Measurements from ENCODE around the gene INPP5A.
A peak's percentile ranks its signal among the peaks of the same experiment; 100 is the strongest.

Gene INPP5A

DNA sequence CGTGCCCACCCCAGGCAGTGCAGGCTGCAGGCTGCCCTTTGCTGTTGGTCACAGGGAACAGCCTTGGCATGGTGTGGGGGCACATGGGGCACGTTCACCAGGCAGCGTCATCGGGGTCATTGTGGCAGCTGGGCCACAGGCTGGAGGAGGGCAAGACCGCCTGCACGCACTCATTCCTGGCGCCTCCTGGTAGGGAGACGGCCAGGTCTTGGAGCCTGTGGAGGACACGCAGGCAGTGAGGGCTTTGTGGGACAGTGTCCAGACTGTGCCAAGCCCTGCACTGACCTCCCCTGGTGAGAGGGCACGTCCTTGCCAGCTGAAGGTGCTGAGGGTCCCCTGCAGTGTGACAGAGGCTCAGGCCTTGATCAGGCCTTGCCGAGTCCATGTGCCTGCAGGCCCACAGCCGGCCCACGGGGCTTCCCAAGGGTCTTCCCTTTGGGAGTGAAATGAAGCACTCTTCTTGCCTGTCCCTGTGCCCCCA lies 171.9 kb downstream of the INPP5A start:
- TF ChIP-seq POU2F2 (IDR thresholded peaks at IDR 0.05; ENCODE audit: low read depth, low read length): no peak
- no peak for TF ChIP-seq PAX5 (IDR thresholded peaks at IDR 0.05; ENCODE audit: insufficient read depth, low read length, severe bottlenecking)
- no peak for TF ChIP-seq POLR2AphosphoS5 (IDR thresholded peaks at IDR 0.05; ENCODE audit: low read depth, low read length)
- no peak for TF ChIP-seq POLR2A (IDR thresholded peaks at IDR 0.05; ENCODE audit: low read depth, low read length)
- TF ChIP-seq SPI1 (IDR thresholded peaks at IDR 0.05; ENCODE audit: low read depth, low read length): no peak
- TF ChIP-seq TAF1 (IDR thresholded peaks at IDR 0.05; ENCODE audit: low read depth, low read length): no peak
- DNase-seq (ENCODE audit: insufficient read length, low spot score) (no peak), FAIRE-seq (no peak)

DNA sequence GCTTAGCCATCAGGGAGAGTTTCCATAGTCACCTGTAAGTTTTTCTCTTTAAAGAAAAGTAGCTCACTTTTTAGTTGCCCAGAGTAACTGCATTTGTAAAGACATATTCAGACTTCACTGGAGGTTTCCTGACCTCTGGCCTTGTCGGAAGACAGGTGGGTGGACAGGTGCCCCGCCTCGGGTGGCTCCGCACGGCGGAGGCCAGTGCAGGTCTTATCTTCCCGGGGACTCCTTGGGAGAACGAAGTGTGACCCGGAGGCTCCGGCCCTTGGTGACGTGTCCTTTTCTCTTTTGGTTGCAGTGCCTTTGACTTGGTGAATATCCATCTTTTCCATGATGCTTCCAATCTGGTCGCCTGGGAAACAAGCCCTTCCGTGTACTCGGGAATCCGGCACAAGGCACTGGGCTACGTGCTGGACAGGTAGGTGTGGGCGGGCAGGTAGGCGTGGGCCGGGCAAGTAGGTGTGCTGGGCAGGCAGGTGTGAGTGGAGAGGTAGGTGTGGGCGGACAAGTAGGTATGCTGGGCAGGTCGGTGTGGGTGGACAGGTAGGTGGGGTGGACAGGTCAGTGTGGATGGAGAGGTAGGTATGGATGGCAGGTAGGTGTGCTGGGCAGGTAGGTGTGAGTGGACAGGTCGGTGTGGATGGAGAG lies 172.6 kb downstream of the INPP5A start:
- FAIRE-seq: no peak
- TF ChIP-seq PAX5 (IDR thresholded peaks at IDR 0.05; ENCODE audit: insufficient read depth, low read length, severe bottlenecking) (no peak), TAF1 (IDR thresholded peaks at IDR 0.05; ENCODE audit: low read depth, low read length) (no peak), POLR2A (IDR thresholded peaks at IDR 0.05; ENCODE audit: low read depth, low read length) (no peak), POLR2AphosphoS5 (IDR thresholded peaks at IDR 0.05; ENCODE audit: low read depth, low read length) (no peak), SPI1 (IDR thresholded peaks at IDR 0.05; ENCODE audit: low read depth, low read length) (no peak), POU2F2 (IDR thresholded peaks at IDR 0.05; ENCODE audit: low read depth, low read length) (no peak)
- DNase-seq (ENCODE audit: insufficient read length, low spot score): no peak

DNA sequence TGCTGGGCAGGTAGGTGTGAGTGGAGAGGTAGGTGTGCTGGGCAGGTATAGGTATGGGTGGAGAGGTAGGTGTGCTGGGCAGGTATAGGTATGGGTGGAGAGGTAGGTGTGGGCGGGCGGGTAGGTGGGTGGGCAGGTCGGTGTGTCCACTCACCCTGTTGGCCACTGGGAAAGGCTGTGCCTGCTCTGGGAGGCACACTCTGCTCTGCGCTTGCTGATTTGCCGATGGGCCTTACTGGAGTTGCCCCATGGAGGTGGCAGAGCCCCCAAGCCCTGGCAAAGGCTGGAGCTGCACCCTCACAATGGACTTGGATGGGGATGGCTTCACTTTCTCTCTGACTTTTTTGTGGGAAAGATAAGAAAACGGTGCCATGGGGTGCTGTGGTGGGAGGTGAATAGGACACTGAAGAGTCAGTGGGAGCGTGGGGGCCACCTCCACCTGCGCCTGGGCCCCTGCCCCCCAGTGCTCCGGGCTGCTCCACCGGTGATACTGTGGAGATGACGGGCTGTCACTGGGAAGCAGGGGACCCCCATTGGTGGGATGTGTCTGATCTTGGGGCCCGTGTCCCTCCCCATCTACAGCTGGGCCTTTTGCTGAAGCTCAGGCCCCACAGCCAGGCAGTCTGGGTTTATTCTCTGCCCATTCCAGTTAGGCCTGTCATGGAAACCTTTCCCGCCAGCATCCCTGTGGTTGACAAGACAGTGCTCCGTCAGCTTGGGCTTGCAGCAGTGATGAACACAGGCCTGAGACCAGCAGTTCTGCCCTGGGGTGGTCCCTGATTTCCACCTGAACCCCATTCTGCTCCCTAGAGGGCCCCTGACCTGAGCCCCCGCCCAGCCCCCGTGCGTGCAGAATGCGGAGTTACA lies 173.4 kb downstream of the INPP5A start:
- TF ChIP-seq SPI1 (IDR thresholded peaks at IDR 0.05; ENCODE audit: low read depth, low read length) (no peak), POLR2A (IDR thresholded peaks at IDR 0.05; ENCODE audit: low read depth, low read length) (no peak), POU2F2 (IDR thresholded peaks at IDR 0.05; ENCODE audit: low read depth, low read length) (no peak)
- FAIRE-seq: no peak
- no peak for DNase-seq (ENCODE audit: insufficient read length, low spot score)

DNA sequence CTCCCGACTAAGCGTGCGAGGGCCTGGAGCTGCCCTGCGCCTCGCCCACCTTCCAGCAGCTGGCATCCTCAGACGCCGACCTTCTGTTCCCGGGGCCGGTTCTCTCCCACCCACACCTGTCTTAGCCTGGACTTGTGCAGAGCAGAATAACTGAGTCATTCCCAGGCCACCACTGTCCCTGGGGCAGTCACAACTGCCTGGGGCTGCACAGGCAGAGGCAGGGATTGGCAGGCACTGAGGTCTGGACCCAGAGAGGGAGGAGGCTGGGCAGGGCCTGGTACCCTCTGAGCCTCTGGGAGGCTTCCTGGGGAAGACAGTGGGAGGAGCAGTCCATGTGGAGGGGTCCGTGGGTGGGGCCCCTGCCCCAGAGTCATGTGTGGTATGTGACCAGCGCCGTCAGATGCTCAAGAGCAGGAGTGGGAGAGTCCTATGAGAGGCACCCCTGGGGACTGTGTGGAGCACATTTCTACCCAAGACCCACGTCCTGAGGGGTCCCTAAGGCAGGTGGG lies 174.1 kb downstream of the INPP5A start:
- DNase-seq (ENCODE audit: insufficient read length, low spot score) (no peak), FAIRE-seq (no peak)
- TF ChIP-seq POLR2A (IDR thresholded peaks at IDR 0.05; ENCODE audit: low read depth, low read length) (no peak), TAF1 (IDR thresholded peaks at IDR 0.05; ENCODE audit: low read depth, low read length) (no peak)

DNA sequence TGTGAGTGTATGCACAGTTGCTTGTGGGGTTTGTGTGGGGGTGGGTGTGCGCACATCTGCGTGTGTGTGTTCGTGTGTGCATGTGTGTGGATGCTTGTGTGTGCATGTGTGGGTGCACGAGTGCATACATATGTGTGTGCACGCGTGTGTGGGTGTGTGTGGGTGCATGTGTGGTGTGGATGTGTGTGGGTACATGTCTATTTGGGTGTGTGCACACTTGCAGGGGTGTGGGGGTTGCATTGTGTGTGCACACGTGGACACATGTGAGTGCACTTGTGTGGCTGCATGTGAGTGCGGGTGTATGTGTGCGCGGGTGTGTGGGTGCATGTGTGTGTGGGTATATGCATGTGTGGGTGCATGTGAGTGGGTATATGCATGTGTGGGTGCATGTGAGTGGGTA lies 174.7 kb downstream of the INPP5A start:
- no peak for TF ChIP-seq TAF1 (IDR thresholded peaks at IDR 0.05; ENCODE audit: low read depth, low read length)
- no peak for TF ChIP-seq POLR2A (IDR thresholded peaks at IDR 0.05; ENCODE audit: low read depth, low read length)
- TF ChIP-seq PAX5 (IDR thresholded peaks at IDR 0.05; ENCODE audit: insufficient read depth, low read length, severe bottlenecking): no peak
- no peak for TF ChIP-seq SPI1 (IDR thresholded peaks at IDR 0.05; ENCODE audit: low read depth, low read length)
- TF ChIP-seq POU2F2 (IDR thresholded peaks at IDR 0.05; ENCODE audit: low read depth, low read length): no peak
- no peak for TF ChIP-seq POLR2AphosphoS5 (IDR thresholded peaks at IDR 0.05; ENCODE audit: low read depth, low read length)
- DNase-seq (ENCODE audit: insufficient read length, low spot score) (no peak), FAIRE-seq (no peak)

DNA sequence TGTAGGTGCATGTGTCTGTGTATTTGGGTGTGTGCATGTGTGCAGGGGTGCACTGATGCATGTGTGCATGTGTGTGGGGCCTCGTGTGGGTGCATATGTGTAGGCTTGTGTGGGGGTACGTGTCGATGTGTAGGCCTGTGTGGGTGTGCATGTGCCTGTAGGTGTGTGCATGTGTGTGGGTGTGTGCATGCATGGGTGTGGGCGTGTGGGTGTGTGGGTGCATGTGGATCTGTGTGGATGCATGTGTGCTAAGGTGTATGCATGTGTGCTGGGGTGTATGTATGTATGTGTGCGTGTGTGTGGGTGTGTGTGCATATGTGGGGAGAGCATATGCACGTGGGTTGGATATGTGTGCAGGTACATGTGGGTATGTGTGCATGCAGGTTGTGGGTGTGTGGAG lies 175.2 kb downstream of the INPP5A start:
- no peak for TF ChIP-seq SPI1 (IDR thresholded peaks at IDR 0.05; ENCODE audit: low read depth, low read length)
- TF ChIP-seq POU2F2 (IDR thresholded peaks at IDR 0.05; ENCODE audit: low read depth, low read length): no peak
- TF ChIP-seq PAX5 (IDR thresholded peaks at IDR 0.05; ENCODE audit: insufficient read depth, low read length, severe bottlenecking): no peak
- no peak for TF ChIP-seq TAF1 (IDR thresholded peaks at IDR 0.05; ENCODE audit: low read depth, low read length)
- no peak for TF ChIP-seq POLR2AphosphoS5 (IDR thresholded peaks at IDR 0.05; ENCODE audit: low read depth, low read length)
- no peak for TF ChIP-seq POLR2A (IDR thresholded peaks at IDR 0.05; ENCODE audit: low read depth, low read length)
- no peak for DNase-seq (ENCODE audit: insufficient read length, low spot score)
- peak; percentile 48 for FAIRE-seq

DNA sequence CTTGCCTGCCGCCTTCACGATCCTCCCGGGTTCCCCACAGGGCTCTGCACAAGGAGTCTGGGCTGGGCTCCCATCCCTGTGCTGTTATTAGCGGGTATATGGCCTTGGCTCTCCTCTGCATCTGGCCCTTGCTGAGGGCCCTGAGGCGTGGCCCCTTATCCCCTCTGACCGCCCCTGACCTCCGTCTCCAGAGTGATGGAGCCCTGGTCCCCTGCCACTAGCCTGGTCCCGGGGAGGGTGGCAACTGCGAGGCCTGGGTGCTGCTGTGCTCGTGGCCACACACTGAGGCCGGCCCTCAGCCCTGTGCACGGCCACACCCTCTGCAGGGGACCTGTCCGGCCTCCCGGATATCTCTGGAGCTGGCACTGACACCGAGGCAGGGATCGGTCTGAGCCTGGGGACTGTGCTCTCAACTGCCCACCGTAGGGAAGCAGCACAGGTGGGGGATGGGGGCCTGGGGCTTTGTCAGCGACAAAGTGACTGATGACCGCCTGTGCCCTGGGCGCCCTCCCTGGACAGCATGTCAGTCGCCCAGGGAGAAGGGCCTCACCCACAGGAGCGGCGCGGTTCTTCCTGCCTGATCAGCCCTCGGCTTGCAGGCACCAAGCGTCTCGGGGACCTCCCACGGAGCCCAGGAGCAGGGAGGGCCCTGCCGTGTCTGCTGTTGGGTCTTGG lies 176.0 kb downstream of the INPP5A start:
- DNase-seq (ENCODE audit: insufficient read length, low spot score) (no peak), FAIRE-seq (no peak)
- TF ChIP-seq POU2F2 (IDR thresholded peaks at IDR 0.05; ENCODE audit: low read depth, low read length): no peak
- no peak for TF ChIP-seq PAX5 (IDR thresholded peaks at IDR 0.05; ENCODE audit: insufficient read depth, low read length, severe bottlenecking)
- no peak for TF ChIP-seq POLR2A (IDR thresholded peaks at IDR 0.05; ENCODE audit: low read depth, low read length)
- TF ChIP-seq TAF1 (IDR thresholded peaks at IDR 0.05; ENCODE audit: low read depth, low read length): no peak
- TF ChIP-seq POLR2AphosphoS5 (IDR thresholded peaks at IDR 0.05; ENCODE audit: low read depth, low read length): no peak
- no peak for TF ChIP-seq SPI1 (IDR thresholded peaks at IDR 0.05; ENCODE audit: low read depth, low read length)

DNA sequence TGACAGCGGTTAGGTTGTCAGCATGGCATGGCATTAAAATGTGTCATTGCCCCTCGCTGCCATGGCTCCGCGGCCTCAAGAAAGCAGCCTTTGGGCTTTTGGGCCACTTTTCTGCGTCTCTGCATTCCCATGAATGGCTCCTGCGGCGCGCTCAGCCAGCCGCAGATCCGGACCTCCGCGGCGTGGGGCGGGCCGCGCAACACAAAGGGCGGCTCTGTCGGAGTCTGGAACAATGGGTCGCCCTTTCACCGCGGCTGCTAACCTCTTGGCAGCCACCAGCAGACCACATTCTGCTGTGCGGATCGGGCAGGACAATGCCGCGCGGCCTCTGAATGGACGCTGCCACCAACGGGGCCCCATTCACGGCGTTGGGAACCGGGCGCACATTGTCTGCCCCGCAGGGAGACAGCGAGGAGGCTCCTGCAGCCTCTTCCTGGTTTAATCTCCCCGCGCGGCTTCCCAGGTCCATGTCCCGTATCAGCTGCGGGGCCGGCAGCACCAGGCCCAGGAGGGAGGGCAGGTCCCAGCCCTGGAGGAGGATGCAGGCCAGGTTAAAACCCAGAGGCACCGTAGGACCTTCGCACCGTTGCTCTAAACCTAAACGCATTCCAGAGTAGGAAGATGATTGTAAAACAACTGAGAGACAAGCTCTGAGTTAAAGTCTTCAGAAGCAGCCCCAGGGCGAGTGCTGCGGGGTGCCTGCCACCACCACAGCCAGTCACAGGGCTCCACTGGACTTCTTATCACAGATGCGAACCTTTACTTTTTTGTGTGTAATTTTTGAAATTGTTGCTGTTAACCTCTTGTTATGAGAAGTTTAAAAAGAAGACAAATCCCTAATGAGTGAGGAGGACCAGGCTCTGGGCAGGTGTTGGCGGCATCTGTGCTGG lies 176.8 kb downstream of the INPP5A start:
- DNase-seq (ENCODE audit: insufficient read length, low spot score) (no peak), FAIRE-seq (no peak)
- TF ChIP-seq POLR2A (IDR thresholded peaks at IDR 0.05; ENCODE audit: low read depth, low read length) (no peak), POU2F2 (IDR thresholded peaks at IDR 0.05; ENCODE audit: low read depth, low read length) (no peak), SPI1 (IDR thresholded peaks at IDR 0.05; ENCODE audit: low read depth, low read length) (no peak), TAF1 (IDR thresholded peaks at IDR 0.05; ENCODE audit: low read depth, low read length) (no peak), PAX5 (IDR thresholded peaks at IDR 0.05; ENCODE audit: insufficient read depth, low read length, severe bottlenecking) (no peak), POLR2AphosphoS5 (IDR thresholded peaks at IDR 0.05; ENCODE audit: low read depth, low read length) (no peak)
